ENCODE data around the gene THAP4. TPM values are rescaled to one million over a fixed set of nuclear protein-coding genes. Genes with fewer than 3 reads are reported as not detected.

Gene THAP4
- polyA plus RNA-seq, 1 donor (not counting 4 experiments of a cell fraction or from before 2014, with no cell fraction given): 30.3 TPM

- no peak overlapping the region for H3K4me3 ChIP-seq (ENCODE audit: control insufficient read depth in 2 of 3, extremely low read depth in 1 of 3, insufficient read depth in 2 of 3, low read depth in 1 of 3, low read length in 3 of 3)
- dilution Hi-C loops (cut with MboI; ENCODE audit: extremely low pct_ligation_motif_present, low sequenced_read_pairs): loop anchor here (25.0 kb wide), 1 partner anchor 96 kb away; no protein-coding TSS in a partner anchor
Measured at GRCh38 chr2:241582806-241583205, 54.2 kb downstream of the THAP4 start.

GRCh38 chr2:241582328-241582727 is 54.6 kb downstream of the THAP4 start:
- peaks cover 12 to 14% of the 10 kb centered on the region in 2 experiments for H3K36me3 ChIP-seq (ENCODE audit: control insufficient read depth in 2 of 2, extremely low read depth in 1 of 2, insufficient read depth in 2 of 2, low read length in 2 of 2)
- H3K4me1 ChIP-seq (ENCODE audit: control insufficient read depth, extremely low read depth, insufficient read depth, low read length): no peaks in the 10 kb centered on the region
- H4K20me1 ChIP-seq (ENCODE audit: control insufficient read depth, extremely low read depth, insufficient read depth, low read length): no peaks in the 10 kb centered on the region
- no peak overlapping the region for H3K27ac ChIP-seq (ENCODE audit: control insufficient read depth, insufficient read depth, low read length)
- no peaks in the 10 kb centered on the region for H3K27me3 ChIP-seq (ENCODE audit: control insufficient read depth, extremely low read depth, insufficient read depth, low read length)
- H3K79me2 ChIP-seq (ENCODE audit: control insufficient read depth, insufficient read depth, low read length): no peaks in the 10 kb centered on the region
- no peak overlapping the region for H2AFZ ChIP-seq (ENCODE audit: control insufficient read depth, low read length)
- no peak overlapping the region for H3K9ac ChIP-seq (ENCODE audit: control insufficient read depth, extremely low read depth, insufficient read depth, low read length)
- FAIRE-seq: no peak
- DNase-seq (ENCODE audit: low read depth, low spot score): no peak
- H3K4me2 ChIP-seq (ENCODE audit: control insufficient read depth, extremely low read depth, insufficient read depth, low read depth, low read length): no peak overlapping the region
- no peak overlapping the region for H3K4me3 ChIP-seq (ENCODE audit: control insufficient read depth in 2 of 3, extremely low read depth in 1 of 3, insufficient read depth in 2 of 3, low read depth in 1 of 3, low read length in 3 of 3)
- peaks cover 8% of the 10 kb centered on the region for H3K9me3 ChIP-seq (ENCODE audit: control insufficient read depth, low read depth, low read length)
- dilution Hi-C loops (cut with MboI; ENCODE audit: extremely low pct_ligation_motif_present, low sequenced_read_pairs): loop anchor here (25.0 kb wide), 1 partner anchor 95 kb away; no protein-coding TSS in a partner anchor
- no peaks in the 10 kb centered on the region for H3K9me1 ChIP-seq (ENCODE audit: control insufficient read depth, extremely low read depth, insufficient read depth, low read length)
- TF ChIP-seq, protein P1, sequence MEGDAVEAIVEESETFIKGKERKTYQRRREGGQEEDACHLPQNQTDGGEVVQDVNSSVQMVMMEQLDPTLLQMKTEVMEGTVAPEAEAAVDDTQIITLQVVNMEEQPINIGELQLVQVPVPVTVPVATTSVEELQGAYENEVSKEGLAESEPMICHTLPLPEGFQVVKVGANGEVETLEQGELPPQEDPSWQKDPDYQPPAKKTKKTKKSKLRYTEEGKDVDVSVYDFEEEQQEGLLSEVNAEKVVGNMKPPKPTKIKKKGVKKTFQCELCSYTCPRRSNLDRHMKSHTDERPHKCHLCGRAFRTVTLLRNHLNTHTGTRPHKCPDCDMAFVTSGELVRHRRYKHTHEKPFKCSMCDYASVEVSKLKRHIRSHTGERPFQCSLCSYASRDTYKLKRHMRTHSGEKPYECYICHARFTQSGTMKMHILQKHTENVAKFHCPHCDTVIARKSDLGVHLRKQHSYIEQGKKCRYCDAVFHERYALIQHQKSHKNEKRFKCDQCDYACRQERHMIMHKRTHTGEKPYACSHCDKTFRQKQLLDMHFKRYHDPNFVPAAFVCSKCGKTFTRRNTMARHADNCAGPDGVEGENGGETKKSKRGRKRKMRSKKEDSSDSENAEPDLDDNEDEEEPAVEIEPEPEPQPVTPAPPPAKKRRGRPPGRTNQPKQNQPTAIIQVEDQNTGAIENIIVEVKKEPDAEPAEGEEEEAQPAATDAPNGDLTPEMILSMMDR (optimal IDR thresholded peaks at IDR 0.05 in 1 of 3, IDR thresholded peaks at IDR 0.05 in 1 of 3, conservative IDR thresholded peaks at IDR 0.05 in 1 of 3; ENCODE audit: extremely low read depth in 1 of 3, insufficient read depth in 2 of 3, low read length in 3 of 3): no peak
- TF ChIP-seq EZH2 (IDR thresholded peaks at IDR 0.05; ENCODE audit: low read length): no peak

More at GRCh38 chr2:241582806-241583205, 54.2 kb downstream of the THAP4 start:
- H3K27me3 ChIP-seq (ENCODE audit: control insufficient read depth, extremely low read depth, insufficient read depth, low read length): no peaks in the 10 kb centered on the region
- H2AFZ ChIP-seq (ENCODE audit: control insufficient read depth, low read length): no peak overlapping the region
- H3K9me3 ChIP-seq (ENCODE audit: control insufficient read depth, low read depth, low read length): peaks cover 9% of the 10 kb centered on the region
- H3K79me2 ChIP-seq (ENCODE audit: control insufficient read depth, insufficient read depth, low read length): no peaks in the 10 kb centered on the region
- no peak overlapping the region for H3K4me2 ChIP-seq (ENCODE audit: control insufficient read depth, extremely low read depth, insufficient read depth, low read depth, low read length)
- H3K9me1 ChIP-seq (ENCODE audit: control insufficient read depth, extremely low read depth, insufficient read depth, low read length): no peaks in the 10 kb centered on the region
- no peaks in the 10 kb centered on the region for H3K4me1 ChIP-seq (ENCODE audit: control insufficient read depth, extremely low read depth, insufficient read depth, low read length)
- FAIRE-seq (no peak), DNase-seq (ENCODE audit: low read depth, low spot score) (no peak)
- no peak overlapping the region for H3K9ac ChIP-seq (ENCODE audit: control insufficient read depth, extremely low read depth, insufficient read depth, low read length)
- H3K36me3 ChIP-seq (ENCODE audit: control insufficient read depth in 2 of 2, extremely low read depth in 1 of 2, insufficient read depth in 2 of 2, low read length in 2 of 2): peaks cover 12 to 14% of the 10 kb centered on the region in 2 experiments
- H3K27ac ChIP-seq (ENCODE audit: control insufficient read depth, insufficient read depth, low read length): no peak overlapping the region
- H4K20me1 ChIP-seq (ENCODE audit: control insufficient read depth, extremely low read depth, insufficient read depth, low read length): no peaks in the 10 kb centered on the region
- TF ChIP-seq, protein P1 (optimal IDR thresholded peaks at IDR 0.05 in 1 of 3, IDR thresholded peaks at IDR 0.05 in 1 of 3, conservative IDR thresholded peaks at IDR 0.05 in 1 of 3; ENCODE audit: extremely low read depth in 1 of 3, insufficient read depth in 2 of 3, low read length in 3 of 3): no peak
- no peak for TF ChIP-seq EZH2 (IDR thresholded peaks at IDR 0.05; ENCODE audit: low read length)

Data from keratinocyte (primary cell).